ENCODE measurements around the gene KCNB1. TPM values are rescaled to one million over a fixed set of nuclear protein-coding genes. Genes with fewer than 3 reads are reported as not detected.

Gene KCNB1
- total RNA-seq, 2 donors from 2014 or later, result 0.52 to 3.3 TPM

GRCh38 chr20:49396230-49396629 is 86.2 kb downstream of the KCNB1 start:
- ATAC-seq, result no peak
- Histone ChIP-seq H3K4me3 (no peak overlapping the region), H3K9me3 (no peaks in the 10 kb centered on the region), H3K27me3 (no peaks in the 10 kb centered on the region), H3K4me1 (no peaks in the 10 kb centered on the region), H3K27ac (no peak overlapping the region), H3K36me3 (replicated peaks in 1 of 2; ENCODE audit: insufficient read depth in 1 of 2, low read depth in 2 of 2) (no peaks in the 10 kb centered on the region)
- TF ChIP-seq POLR2A (IDR thresholded peaks at IDR 0.05) (no peak), CTCF (IDR thresholded peaks at IDR 0.05) (peak in 1 of 7 experiments; percentile 16)
- intact Hi-C loops (cut with DNase I), result no loop called here
- no peak for DNase-seq
- WGBS, 2 donors, result 82 to 89% methylated on average over 7 of the region's 7 CpGs

- DNase-seq, result no peak
- Histone ChIP-seq H3K9me3 (no peaks in the 10 kb centered on the region), H3K4me1 (no peaks in the 10 kb centered on the region), H3K4me3 (no peak overlapping the region), H3K27me3 (no peaks in the 10 kb centered on the region), H3K27ac (no peak overlapping the region), H3K36me3 (replicated peaks in 1 of 2; ENCODE audit: insufficient read depth in 1 of 2, low read depth in 2 of 2) (no peaks in the 10 kb centered on the region)
- intact Hi-C loops (cut with DNase I), result no loop called here
- 78 to 83% methylated on average over 11 of the region's 11 CpGs for WGBS, 2 donors
- no peak for TF ChIP-seq POLR2A (IDR thresholded peaks at IDR 0.05)
- TF ChIP-seq CTCF (IDR thresholded peaks at IDR 0.05), result no peak
- ATAC-seq, result no peak
These were observed 86.8 kb downstream of the KCNB1 start for GRCh38 chr20:49395659-49396058.

- no peak overlapping the region for H3K27ac ChIP-seq
- no peaks in the 10 kb centered on the region for H3K27me3 ChIP-seq
- ATAC-seq, result peak; percentile 50
- H3K9me3 ChIP-seq, result no peaks in the 10 kb centered on the region
- TF ChIP-seq CTCF (IDR thresholded peaks at IDR 0.05) (no peak), POLR2A (IDR thresholded peaks at IDR 0.05) (no peak)
- no peaks in the 10 kb centered on the region for H3K36me3 ChIP-seq (replicated peaks in 1 of 2; ENCODE audit: insufficient read depth in 1 of 2, low read depth in 2 of 2)
- DNase-seq, result peak in 3 of 4 donors; percentile 16 to 35 (median 22)
- 58 to 65% methylated on average over 14 of the region's 14 CpGs for WGBS, 2 donors
- H3K4me1 ChIP-seq, result no peaks in the 10 kb centered on the region
- no peak overlapping the region for H3K4me3 ChIP-seq
- intact Hi-C loops (cut with DNase I), result no loop called here
These were observed 87.3 kb downstream of the KCNB1 start for GRCh38 chr20:49395183-49395582.

- WGBS, 2 donors, result 76 to 86% methylated on average over 8 of the region's 8 CpGs
- Histone ChIP-seq H3K27ac (no peak overlapping the region), H3K9me3 (no peaks in the 10 kb centered on the region), H3K4me3 (no peak overlapping the region), H3K36me3 (replicated peaks in 1 of 2; ENCODE audit: insufficient read depth in 1 of 2, low read depth in 2 of 2) (no peaks in the 10 kb centered on the region), H3K27me3 (no peaks in the 10 kb centered on the region), H3K4me1 (no peaks in the 10 kb centered on the region)
- TF ChIP-seq POLR2A (IDR thresholded peaks at IDR 0.05) (no peak), CTCF (IDR thresholded peaks at IDR 0.05) (no peak)
- intact Hi-C loops (cut with DNase I), result no loop called here
- ATAC-seq (no peak), DNase-seq (no peak)
These were observed 87.7 kb downstream of the KCNB1 start for GRCh38 chr20:49394757-49395156.

GRCh38 chr20:49394264-49394663 is 88.2 kb downstream of the KCNB1 start:
- Histone ChIP-seq H3K4me3 (no peak overlapping the region), H3K4me1 (no peaks in the 10 kb centered on the region), H3K9me3 (no peaks in the 10 kb centered on the region), H3K27me3 (no peaks in the 10 kb centered on the region), H3K27ac (no peak overlapping the region), H3K36me3 (replicated peaks in 1 of 2; ENCODE audit: insufficient read depth in 1 of 2, low read depth in 2 of 2) (no peaks in the 10 kb centered on the region)
- peak in 2 of 4 donors; percentile 10 to 12 for DNase-seq
- no peak for ATAC-seq
- intact Hi-C loops (cut with DNase I), result no loop called here
- WGBS, 2 donors, result 74 to 79% methylated on average over 4 of the region's 4 CpGs
- no peak for TF ChIP-seq POLR2A (IDR thresholded peaks at IDR 0.05)
- TF ChIP-seq CTCF (IDR thresholded peaks at IDR 0.05), result no peak
